Transverse colon (tissue), 4 donors: ENCODE results near the gene AGRN. TPM values are rescaled to one million over a fixed set of nuclear protein-coding genes. Genes with fewer than 3 reads are reported as not detected.

Source experiments
- DNase-seq: peaks from one replicate; pipeline ENCODE4 v3.0.0-alpha.2; 2019
- H3K27ac ChIP-seq, 4 donors: fragments of 200-600 bp; sonication (generic); 2 replicates each; pipeline ENCODE4 v1.5.1; 2016 to 2018; ENCODE audit warnings: inconsistent platforms in 4 of 4
- H3K27me3 ChIP-seq: fragments of 200-600 bp; sonication (generic); 2 replicates; pipeline ENCODE4 v1.5.1; 2017; ENCODE audit warnings: inconsistent platforms
- H3K36me3 ChIP-seq, 4 donors: fragments of 200-600 bp; sonication (generic); 2 replicates each; pipeline ENCODE4 v1.5.1; 2017 to 2019; ENCODE audit warnings: inconsistent platforms in 4 of 4
- H3K4me1 ChIP-seq, 4 donors: fragments of 200-600 bp; sonication (generic); 2 replicates each; pipeline ENCODE4 v1.5.1; 2017 to 2020; ENCODE audit warnings: inconsistent platforms in 4 of 4
- H3K4me3 ChIP-seq, 4 donors: fragments of 200-600 bp; sonication (generic); 1 replicate in 1 of 4; 2 replicates in 3 of 4; pipeline versions ENCODE4 v1.5.1 to v1.6.1; 2017 to 2019; ENCODE audit warnings: inconsistent platforms in 4 of 4
- H3K9me3 ChIP-seq, 2 donors: fragments of 200-600 bp; sonication (generic); 2 replicates each; pipeline ENCODE4 v1.5.1; 2017 to 2019; ENCODE audit warnings: inconsistent platforms in 2 of 2
- EP300 ChIP-seq: sonication (generic); formaldehyde crosslinking; IDR thresholded peaks from one replicate; pipeline ENCODE4 v1.6.1; 2017; ENCODE audit warnings: antibody characterized with exemption, low read depth
- POLR2A ChIP-seq: fragments of 450-650 bp; IDR thresholded peaks from one replicate; pipeline ENCODE4 v1.6.1; 2016; ENCODE audit warnings: antibody characterized with exemption, mild to moderate bottlenecking, moderate library complexity
- POLR2AphosphoS5 ChIP-seq, 3 donors: sonication (generic); formaldehyde crosslinking; IDR thresholded peaks; one replicate each; pipeline ENCODE4 v1.6.1; 2016; ENCODE audit warnings: antibody characterized with exemption in 3 of 3
- WGBS, 2 donors: methylation state at CpG; one replicate each; pipeline ENCODE4 v1.1.5; 2018; ENCODE audit warnings: low coverage in 1 of 2; 5-methylcytosine and 5-hydroxymethylcytosine counted together
- in situ Hi-C, 4 donors: fragments of 200-750 bp; cut with MboI; loops; one replicate each; pipeline versions ENCODE4 v1.15.0 to v1.15.1; 2017; ENCODE audit warnings: low sequenced_read_pairs in 3 of 4, low pct_ligation_motif_present in 1 of 4, low pct_unique_long_range_greater_than_20kb in 1 of 4
- intact Hi-C: fragments of 100-400 bp; cut with DNase I; formaldehyde crosslinking; loops from one replicate; pipeline ENCODE4 v1.15.1; 2023; ENCODE audit warnings: low total_unique reads
- total RNA-seq, 4 donors: library from RNA; depleted of rRNA; stranded (reverse); fragments of >200 nt; gene quantifications; one replicate each; pipeline ENCODE4 v1.1.0, GENCODE V29; 2016
- TF ChIP-seq, protein P1 (sequence below), 5 experiments: fragments of 200-600 bp in 3 of 5; fragments of 450-650 bp in 2 of 5; sonication (generic) in 3 of 5; IDR thresholded peaks; 1 replicate in 2 of 5; 2 replicates in 3 of 5; pipeline ENCODE4 v1.5.1; 2016 to 2017; ENCODE audit warnings: antibody characterized with exemption in 5 of 5, inconsistent platforms in 3 of 5, mild to moderate bottlenecking in 2 of 5, moderate library complexity in 1 of 5

The AGRN gene
- total RNA-seq, 4 donors from 2014 or later = 25.4 to 132 (median 44.8) TPM

DNA sequence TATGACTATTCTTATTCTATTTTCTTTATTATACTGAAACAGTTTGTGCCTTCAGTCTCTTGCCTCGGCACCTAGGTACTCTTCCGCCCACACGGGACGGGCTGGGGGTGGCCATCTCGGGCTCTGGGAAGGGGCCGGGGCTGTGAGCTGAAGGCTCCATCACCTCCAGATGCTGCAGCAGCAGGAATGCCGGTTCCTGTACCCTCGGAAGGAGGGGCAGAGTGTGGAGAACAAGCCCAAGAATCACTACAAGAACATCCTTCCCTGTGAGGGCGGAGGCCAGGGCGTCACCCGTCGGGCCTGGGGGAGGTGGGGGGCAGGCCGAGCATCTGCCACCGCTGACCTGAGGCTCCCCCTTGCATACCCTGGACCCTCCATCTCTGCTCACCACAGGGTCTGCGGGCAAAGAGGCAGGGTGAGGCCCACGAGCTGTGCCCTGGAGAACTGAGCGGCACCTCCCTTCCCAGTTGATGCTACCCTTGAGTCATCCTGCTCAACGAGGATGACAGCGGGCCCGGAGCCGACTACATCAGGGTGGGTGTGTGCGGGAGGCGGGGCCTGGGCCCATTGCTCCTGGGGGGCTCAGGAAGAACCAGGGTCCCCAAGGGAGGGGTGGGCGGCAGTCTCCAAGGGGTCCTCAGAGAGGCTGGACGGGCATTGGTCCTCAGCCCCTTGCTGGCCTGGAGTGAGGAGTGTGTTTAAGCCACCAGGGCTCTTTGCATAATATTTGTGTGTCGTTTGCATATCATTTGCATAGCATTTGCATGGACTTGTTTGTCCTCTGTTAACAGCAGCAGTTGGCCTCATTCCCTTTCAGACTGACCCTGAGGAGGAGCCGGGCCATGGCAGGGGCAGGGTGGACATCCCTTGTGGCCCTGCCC lies 46.7 kb downstream of the AGRN start:
- no peak overlapping the region for H3K27ac ChIP-seq
- H3K4me1 ChIP-seq = peaks cover 15 to 33% (median 32%) of the 10 kb centered on the region in 4 donors
- TF ChIP-seq POLR2A (no peak), EP300 (no peak), POLR2AphosphoS5 (IDR thresholded peaks at IDR 0.05) (no peak)
- TF ChIP-seq, protein P1, sequence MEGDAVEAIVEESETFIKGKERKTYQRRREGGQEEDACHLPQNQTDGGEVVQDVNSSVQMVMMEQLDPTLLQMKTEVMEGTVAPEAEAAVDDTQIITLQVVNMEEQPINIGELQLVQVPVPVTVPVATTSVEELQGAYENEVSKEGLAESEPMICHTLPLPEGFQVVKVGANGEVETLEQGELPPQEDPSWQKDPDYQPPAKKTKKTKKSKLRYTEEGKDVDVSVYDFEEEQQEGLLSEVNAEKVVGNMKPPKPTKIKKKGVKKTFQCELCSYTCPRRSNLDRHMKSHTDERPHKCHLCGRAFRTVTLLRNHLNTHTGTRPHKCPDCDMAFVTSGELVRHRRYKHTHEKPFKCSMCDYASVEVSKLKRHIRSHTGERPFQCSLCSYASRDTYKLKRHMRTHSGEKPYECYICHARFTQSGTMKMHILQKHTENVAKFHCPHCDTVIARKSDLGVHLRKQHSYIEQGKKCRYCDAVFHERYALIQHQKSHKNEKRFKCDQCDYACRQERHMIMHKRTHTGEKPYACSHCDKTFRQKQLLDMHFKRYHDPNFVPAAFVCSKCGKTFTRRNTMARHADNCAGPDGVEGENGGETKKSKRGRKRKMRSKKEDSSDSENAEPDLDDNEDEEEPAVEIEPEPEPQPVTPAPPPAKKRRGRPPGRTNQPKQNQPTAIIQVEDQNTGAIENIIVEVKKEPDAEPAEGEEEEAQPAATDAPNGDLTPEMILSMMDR (IDR thresholded peaks at IDR 0.05) = no peak
- no peak overlapping the region for H3K4me3 ChIP-seq
- 50 to 70% methylated on average over 2 to 18 of the region's 27 CpGs for WGBS, 2 donors
- H3K36me3 ChIP-seq = no peaks in the 10 kb centered on the region
- H3K9me3 ChIP-seq = no peaks in the 10 kb centered on the region
- peaks cover 56% of the 10 kb centered on the region for H3K27me3 ChIP-seq
- in situ Hi-C loops (no loop called here), intact Hi-C loops (no loop called here)
- DNase-seq = no peak

DNA sequence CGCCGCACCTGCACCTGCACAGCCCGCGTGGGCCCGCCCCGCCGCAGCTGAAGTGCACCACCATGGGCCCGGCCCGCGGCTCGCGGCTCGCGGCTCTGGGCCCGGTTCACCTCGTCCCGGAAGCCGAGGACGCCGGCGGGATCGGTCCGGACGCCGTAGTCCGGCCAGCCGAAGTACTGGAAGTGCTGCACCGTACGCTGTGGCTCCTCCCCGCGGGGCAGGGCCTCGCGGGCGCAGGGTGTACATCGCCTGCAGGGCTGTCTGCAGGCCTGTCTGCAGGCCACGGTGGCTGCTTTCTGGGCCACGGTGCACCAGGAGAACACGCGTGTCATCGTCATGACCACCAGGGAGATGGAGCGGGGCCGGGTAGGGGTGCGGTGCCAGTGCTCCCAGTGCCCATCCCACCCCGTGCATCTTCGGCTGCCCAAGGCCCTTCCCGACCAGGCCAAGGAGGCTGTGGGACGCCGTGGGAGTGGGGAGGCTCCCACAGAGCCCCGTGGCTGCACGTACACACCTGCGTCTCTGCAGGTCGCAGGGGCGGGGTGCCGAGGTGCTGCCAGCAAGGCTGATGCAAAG lies 47.5 kb downstream of the AGRN start:
- H3K4me1 ChIP-seq = peaks cover 15 to 30% (median 27%) of the 10 kb centered on the region in 4 donors
- no peaks in the 10 kb centered on the region for H3K9me3 ChIP-seq
- TF ChIP-seq POLR2A (no peak), EP300 (no peak), POLR2AphosphoS5 (IDR thresholded peaks at IDR 0.05) (no peak)
- TF ChIP-seq, protein P1 (IDR thresholded peaks at IDR 0.05) = no peak
- intact Hi-C loops = no loop called here
- in situ Hi-C loops = no loop called here
- H3K4me3 ChIP-seq = no peak overlapping the region
- DNase-seq = no peak
- WGBS, 2 donors = 84% methylated on average over 41 of the region's 54 CpGs; no CpG with 5 or more reads in 1 of the 2 donors
- H3K36me3 ChIP-seq = no peaks in the 10 kb centered on the region
- peak overlapping the region in 1 of 4 donors; percentile 87 for H3K27ac ChIP-seq
- H3K27me3 ChIP-seq = peaks cover 49% of the 10 kb centered on the region

DNA sequence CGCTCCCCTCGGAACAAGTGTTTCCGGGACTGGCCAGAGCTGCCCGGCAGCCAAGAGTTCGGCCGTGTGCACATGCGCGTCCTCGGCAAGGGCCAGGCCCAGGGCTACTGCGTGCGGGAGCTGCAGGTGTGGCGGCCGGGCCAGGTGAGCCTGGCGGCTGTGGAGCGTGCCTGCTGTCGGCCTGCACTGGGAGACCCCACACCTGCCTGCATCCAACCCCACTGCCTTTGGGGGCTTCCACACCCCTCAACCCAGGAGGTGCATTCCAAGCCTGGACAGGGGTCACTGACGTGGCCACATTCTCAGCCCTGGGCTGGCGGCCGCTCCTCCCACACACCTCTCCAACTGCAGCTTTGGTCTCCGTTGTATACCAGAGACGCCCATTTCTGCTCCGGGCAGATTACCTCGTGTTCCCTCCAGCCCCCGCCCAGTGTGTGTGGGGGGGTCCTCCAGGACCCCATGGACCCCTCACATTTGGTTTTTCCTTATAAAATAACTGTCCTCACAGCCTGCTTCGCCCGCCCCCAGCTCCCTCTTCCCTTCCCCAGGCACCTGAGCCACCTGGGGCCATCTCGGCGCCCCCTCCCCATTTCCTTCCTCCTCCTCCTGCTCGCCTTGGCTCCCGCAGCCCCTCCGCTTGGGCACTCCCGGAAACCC lies 48.1 kb downstream of the AGRN start:
- TF ChIP-seq POLR2AphosphoS5 (IDR thresholded peaks at IDR 0.05) = no peak
- TF ChIP-seq POLR2A = no peak
- no peak for TF ChIP-seq EP300
- TF ChIP-seq, protein P1 (IDR thresholded peaks at IDR 0.05) = no peak
- Histone ChIP-seq H3K9me3 (no peaks in the 10 kb centered on the region), H3K36me3 (no peaks in the 10 kb centered on the region), H3K4me3 (peak overlapping the region in 3 of 4 donors; percentile 27 to 52 (median 44)), H3K27ac (peak overlapping the region; percentile 79 to 87 (median 84)), H3K27me3 (peaks cover 43% of the 10 kb centered on the region), H3K4me1 (peaks cover 15 to 28% (median 26%) of the 10 kb centered on the region in 4 donors)
- intact Hi-C loops (no loop called here), in situ Hi-C loops (no loop called here)
- 48% methylated on average over 30 of the region's 32 CpGs; no CpG with 5 or more reads in 1 of the 2 donors for WGBS, 2 donors
- DNase-seq = peak; percentile 28

DNA sequence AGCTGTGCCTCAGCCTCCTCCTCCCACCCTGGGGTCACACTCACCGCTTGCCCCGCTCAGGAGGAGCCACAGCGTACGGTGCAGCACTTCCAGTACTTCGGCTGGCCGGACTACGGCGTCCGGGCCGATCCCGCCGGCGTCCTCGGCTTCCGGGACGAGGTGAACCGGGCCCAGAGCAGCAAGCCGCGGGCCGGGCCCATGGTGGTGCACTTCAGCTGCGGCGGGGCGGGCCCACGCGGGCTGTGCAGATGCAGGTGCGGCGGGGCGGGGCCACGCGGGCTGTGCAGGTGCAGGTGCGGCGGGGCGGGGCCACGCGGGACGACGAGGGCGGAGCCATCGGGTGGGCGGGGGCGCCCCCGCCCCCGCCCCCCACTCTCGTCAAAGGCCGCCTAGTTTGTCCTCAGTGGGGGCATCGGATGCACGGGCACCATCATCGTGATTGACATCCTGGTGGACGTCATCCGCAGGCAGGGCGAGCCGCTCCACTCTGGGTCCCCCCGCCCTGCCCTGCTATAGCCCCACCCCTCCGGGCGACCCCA lies 48.7 kb downstream of the AGRN start:
- Histone ChIP-seq H3K36me3 (no peaks in the 10 kb centered on the region), H3K9me3 (no peaks in the 10 kb centered on the region), H3K27me3 (peaks cover 37% of the 10 kb centered on the region), H3K4me3 (peak overlapping the region; percentile 27 to 52 (median 37)), H3K4me1 (peaks cover 15 to 33% (median 31%) of the 10 kb centered on the region in 4 donors), H3K27ac (peak overlapping the region; percentile 79 to 87 (median 84))
- in situ Hi-C loops = no loop called here
- WGBS, 2 donors = 0% methylated on average over 28 of the region's 55 CpGs; no CpG with 5 or more reads in 1 of the 2 donors
- intact Hi-C loops = no loop called here
- TF ChIP-seq POLR2A (peak; percentile 8), POLR2AphosphoS5 (IDR thresholded peaks at IDR 0.05) (peak in 1 of 3 donors; percentile 25)
- TF ChIP-seq, protein P1 (IDR thresholded peaks at IDR 0.05) = no peak
- DNase-seq = peak; percentile 88
